ENCODE results near the gene ZFYVE28.

Gene ZFYVE28

DNA sequence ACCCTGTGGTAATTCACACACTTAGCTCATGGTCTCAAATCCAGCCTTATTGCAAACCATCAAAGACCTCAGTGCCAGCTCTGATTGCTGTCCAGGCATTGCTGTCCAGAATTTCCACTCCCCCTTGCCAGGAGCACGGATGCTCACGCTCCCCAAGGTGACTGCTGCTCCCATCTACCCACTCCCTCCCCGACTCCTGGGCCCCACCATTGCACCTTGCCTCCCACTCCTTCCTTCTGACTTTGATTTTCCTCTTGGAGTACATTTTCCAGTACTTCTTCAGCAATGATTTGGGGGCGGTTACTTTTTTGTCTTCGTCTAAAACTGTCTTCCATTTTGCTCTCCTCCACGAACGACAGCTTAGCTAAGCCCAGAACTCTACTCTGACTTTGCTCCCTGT, 11.5 kb downstream of the ZFYVE28 start:
- Histone ChIP-seq H3K27ac (no peak overlapping the region), H3K9ac (no peak overlapping the region), H3K4me3 (ENCODE audit: low read depth, low read length) (no peak overlapping the region), H3K27me3 (ENCODE audit: control insufficient read depth, insufficient read depth, low read length) (no peaks in the 10 kb centered on the region), H3K4me1 (no peaks in the 10 kb centered on the region), H3K4me2 (ENCODE audit: low read length) (no peak overlapping the region), H2AFZ (no peak overlapping the region), H3K79me2 (peaks cover 3% of the 10 kb centered on the region), H3K9me3 (ENCODE audit: control insufficient read depth, low read length) (no peaks in the 10 kb centered on the region), H3K36me3 (ENCODE audit: control insufficient read depth, insufficient read depth, low read length) (no peaks in the 10 kb centered on the region)
- TF ChIP-seq, protein P1, sequence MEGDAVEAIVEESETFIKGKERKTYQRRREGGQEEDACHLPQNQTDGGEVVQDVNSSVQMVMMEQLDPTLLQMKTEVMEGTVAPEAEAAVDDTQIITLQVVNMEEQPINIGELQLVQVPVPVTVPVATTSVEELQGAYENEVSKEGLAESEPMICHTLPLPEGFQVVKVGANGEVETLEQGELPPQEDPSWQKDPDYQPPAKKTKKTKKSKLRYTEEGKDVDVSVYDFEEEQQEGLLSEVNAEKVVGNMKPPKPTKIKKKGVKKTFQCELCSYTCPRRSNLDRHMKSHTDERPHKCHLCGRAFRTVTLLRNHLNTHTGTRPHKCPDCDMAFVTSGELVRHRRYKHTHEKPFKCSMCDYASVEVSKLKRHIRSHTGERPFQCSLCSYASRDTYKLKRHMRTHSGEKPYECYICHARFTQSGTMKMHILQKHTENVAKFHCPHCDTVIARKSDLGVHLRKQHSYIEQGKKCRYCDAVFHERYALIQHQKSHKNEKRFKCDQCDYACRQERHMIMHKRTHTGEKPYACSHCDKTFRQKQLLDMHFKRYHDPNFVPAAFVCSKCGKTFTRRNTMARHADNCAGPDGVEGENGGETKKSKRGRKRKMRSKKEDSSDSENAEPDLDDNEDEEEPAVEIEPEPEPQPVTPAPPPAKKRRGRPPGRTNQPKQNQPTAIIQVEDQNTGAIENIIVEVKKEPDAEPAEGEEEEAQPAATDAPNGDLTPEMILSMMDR (IDR thresholded peaks at IDR 0.05), result no peak

GRCh38 chr4:2406406-2406805, 12.0 kb downstream of the ZFYVE28 start:
- no peak overlapping the region for H3K9ac ChIP-seq
- TF ChIP-seq, protein P1 (IDR thresholded peaks at IDR 0.05), result no peak
- no peak overlapping the region for H2AFZ ChIP-seq
- H3K27me3 ChIP-seq (ENCODE audit: control insufficient read depth, insufficient read depth, low read length), result no peaks in the 10 kb centered on the region
- no peak overlapping the region for H3K4me2 ChIP-seq (ENCODE audit: low read length)
- no peaks in the 10 kb centered on the region for H3K36me3 ChIP-seq (ENCODE audit: control insufficient read depth, insufficient read depth, low read length)
- H3K79me2 ChIP-seq, result peaks cover 3% of the 10 kb centered on the region
- no peaks in the 10 kb centered on the region for H3K9me3 ChIP-seq (ENCODE audit: control insufficient read depth, low read length)
- no peaks in the 10 kb centered on the region for H3K4me1 ChIP-seq
- H3K27ac ChIP-seq, result no peak overlapping the region
- H3K4me3 ChIP-seq (ENCODE audit: low read depth, low read length), result no peak overlapping the region

DNA sequence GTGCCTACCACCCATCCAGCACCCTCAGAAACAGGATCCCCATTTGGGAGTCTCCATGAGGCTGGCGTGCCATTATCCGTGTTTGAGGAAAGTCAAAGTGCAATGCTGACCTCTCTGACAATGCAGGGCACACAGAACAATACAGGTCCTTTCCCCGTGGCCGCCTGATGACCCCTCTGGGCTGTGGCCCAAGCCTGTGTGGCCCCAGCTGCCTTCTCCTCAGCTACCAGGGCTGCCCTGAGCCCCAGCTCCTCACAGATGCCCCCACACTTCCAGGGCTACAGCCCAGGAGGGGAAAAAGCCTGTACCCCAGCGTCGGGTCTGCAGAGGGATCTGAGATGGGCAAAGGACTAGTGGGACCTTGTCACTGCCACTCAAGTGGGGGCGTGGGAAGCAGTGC, 15.5 kb downstream of the ZFYVE28 start:
- H3K4me2 ChIP-seq (ENCODE audit: low read length), result peak overlapping the region; percentile 65
- TF ChIP-seq, protein P1 (IDR thresholded peaks at IDR 0.05), result no peak
- H3K36me3 ChIP-seq (ENCODE audit: control insufficient read depth, insufficient read depth, low read length), result no peaks in the 10 kb centered on the region
- H3K79me2 ChIP-seq, result no peaks in the 10 kb centered on the region
- H3K27ac ChIP-seq, result no peak overlapping the region
- H2AFZ ChIP-seq, result no peak overlapping the region
- no peaks in the 10 kb centered on the region for H3K27me3 ChIP-seq (ENCODE audit: control insufficient read depth, insufficient read depth, low read length)
- H3K4me1 ChIP-seq, result no peaks in the 10 kb centered on the region
- no peaks in the 10 kb centered on the region for H3K9me3 ChIP-seq (ENCODE audit: control insufficient read depth, low read length)
- no peak overlapping the region for H3K9ac ChIP-seq
- no peak overlapping the region for H3K4me3 ChIP-seq (ENCODE audit: low read depth, low read length)

DNA sequence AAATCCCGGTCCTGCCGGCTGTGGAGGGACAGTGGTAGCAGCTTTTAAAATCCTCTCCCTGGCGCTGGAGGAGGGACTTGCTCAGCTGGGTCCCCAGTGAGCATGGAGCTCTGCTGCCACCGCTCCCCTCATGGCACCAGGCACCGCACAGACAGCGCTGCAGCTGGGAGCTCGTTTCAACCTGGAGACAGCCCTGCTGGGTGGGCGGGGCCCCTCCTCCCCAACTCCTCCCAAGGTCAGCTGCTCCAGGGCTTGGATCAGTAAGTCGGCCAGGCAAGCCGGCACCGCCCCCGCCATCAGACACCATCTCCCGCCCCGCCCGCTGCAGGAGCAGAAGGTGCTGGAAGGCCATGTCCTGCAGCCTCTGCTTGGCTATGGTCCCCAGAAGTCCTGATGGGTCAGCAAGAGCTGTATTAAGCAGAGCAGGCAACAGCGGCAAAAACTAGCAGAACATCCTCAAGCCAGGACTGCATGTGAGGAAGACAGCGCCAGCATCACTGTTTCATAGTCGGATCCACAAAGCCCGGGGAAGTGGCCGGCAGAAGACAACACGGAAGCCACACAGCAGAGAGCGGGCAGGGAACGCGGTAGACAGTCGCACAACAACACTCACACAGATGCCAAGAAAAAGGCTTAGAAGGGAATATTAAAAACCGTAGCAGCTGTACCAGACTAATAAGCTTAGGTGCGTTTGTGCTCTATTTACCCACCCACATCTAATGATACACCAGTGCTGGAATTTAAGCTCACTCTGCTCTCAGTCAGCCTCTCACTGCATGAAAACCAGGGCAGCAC, 16.2 kb downstream of the ZFYVE28 start:
- peak overlapping the region; percentile 34 for H3K4me3 ChIP-seq (ENCODE audit: low read depth, low read length)
- no peak overlapping the region for H3K27ac ChIP-seq
- no peaks in the 10 kb centered on the region for H3K36me3 ChIP-seq (ENCODE audit: control insufficient read depth, insufficient read depth, low read length)
- H3K4me2 ChIP-seq (ENCODE audit: low read length), result peak overlapping the region; percentile 65
- TF ChIP-seq, protein P1 (IDR thresholded peaks at IDR 0.05), result no peak
- H3K27me3 ChIP-seq (ENCODE audit: control insufficient read depth, insufficient read depth, low read length), result no peaks in the 10 kb centered on the region
- no peaks in the 10 kb centered on the region for H3K79me2 ChIP-seq
- no peak overlapping the region for H3K9ac ChIP-seq
- H3K9me3 ChIP-seq (ENCODE audit: control insufficient read depth, low read length), result no peaks in the 10 kb centered on the region
- H3K4me1 ChIP-seq, result no peaks in the 10 kb centered on the region
- H2AFZ ChIP-seq, result peak overlapping the region; percentile 38

GRCh38 chr4:2401610-2401983, 16.8 kb downstream of the ZFYVE28 start:
- Histone ChIP-seq H2AFZ (no peak overlapping the region), H3K4me1 (no peaks in the 10 kb centered on the region), H3K9me3 (ENCODE audit: control insufficient read depth, low read length) (no peaks in the 10 kb centered on the region), H3K27ac (no peak overlapping the region), H3K79me2 (no peaks in the 10 kb centered on the region), H3K36me3 (ENCODE audit: control insufficient read depth, insufficient read depth, low read length) (no peaks in the 10 kb centered on the region), H3K27me3 (ENCODE audit: control insufficient read depth, insufficient read depth, low read length) (no peaks in the 10 kb centered on the region), H3K4me2 (ENCODE audit: low read length) (peak overlapping the region; percentile 65), H3K4me3 (ENCODE audit: low read depth, low read length) (no peak overlapping the region), H3K9ac (no peak overlapping the region)
- TF ChIP-seq, protein P1 (IDR thresholded peaks at IDR 0.05), result no peak
